Measurements from ENCODE around the gene CLTC.

CLTC gene

DNA sequence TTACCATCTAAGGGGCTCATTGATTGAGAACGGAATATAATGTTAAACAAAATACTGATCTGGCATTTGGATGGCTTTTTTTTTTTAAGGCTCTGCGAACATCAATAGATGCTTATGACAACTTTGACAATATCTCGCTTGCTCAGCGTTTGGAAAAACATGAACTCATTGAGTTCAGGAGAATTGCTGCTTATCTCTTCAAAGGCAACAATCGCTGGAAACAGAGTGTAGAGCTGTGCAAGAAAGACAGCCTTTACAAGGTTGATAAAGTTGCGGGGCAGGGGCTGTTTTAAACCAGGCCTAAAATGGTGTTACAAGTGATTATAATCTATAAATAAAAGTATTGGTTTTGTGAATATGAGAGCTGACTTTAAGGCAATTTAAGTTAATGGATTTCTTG is 65.3 kb downstream of the CLTC start:
- no peak for DNase-seq (ENCODE audit: low read depth)

- DNase-seq (ENCODE audit: low read depth): peak; percentile 35
Observed at GRCh38 chr17:59688008-59688407, 68.3 kb downstream of the CLTC start.

GRCh38 chr17:59688496-59688895 is 68.8 kb downstream of the CLTC start:
- DNase-seq (ENCODE audit: low read depth): no peak

- DNase-seq (ENCODE audit: low read depth): no peak
Observed at GRCh38 chr17:59693582-59693981, 73.9 kb downstream of the CLTC start.

GRCh38 chr17:59694344-59694743 is 74.6 kb downstream of the CLTC start:
- DNase-seq (ENCODE audit: low read depth): no peak

DNA sequence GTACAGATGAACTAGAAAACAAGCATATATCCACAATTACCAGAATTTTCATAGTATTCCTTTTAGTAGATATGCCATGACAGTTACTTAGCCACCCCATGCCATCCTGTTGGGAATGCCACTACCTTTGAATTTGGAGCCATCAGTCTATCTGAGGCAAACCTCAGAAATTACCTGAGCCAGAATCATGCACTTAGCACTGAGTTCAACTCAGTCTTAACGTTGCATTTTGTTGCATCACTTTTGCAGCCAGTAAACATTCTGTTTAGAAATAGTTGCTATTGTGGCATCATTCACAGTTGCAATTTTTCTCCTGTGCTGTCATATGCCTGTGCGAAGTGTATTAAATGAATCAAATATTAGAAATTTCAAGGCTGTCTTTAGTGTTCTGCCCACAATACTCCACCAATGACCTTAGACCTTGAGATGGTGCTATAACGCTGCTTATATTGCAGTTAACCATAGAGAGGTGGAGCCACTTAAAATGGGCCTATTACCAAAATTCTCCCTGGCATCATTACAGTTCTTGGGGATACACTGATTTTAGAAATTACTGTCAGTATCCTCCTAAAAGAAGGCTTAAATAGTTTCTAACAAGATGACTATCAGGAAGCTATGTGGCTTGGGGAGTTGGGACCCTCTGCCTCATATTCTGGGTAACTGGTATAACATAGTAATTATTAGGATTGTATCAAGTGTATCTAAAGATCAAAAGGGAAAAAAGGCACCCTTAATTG is 76.4 kb downstream of the CLTC start:
- DNase-seq (ENCODE audit: low read depth): peak; percentile 34

- no peak for DNase-seq (ENCODE audit: low read depth)
Observed at GRCh38 chr17:59696682-59697277, 77.1 kb downstream of the CLTC start.

- DNase-seq (ENCODE audit: low read depth): no peak
Observed at GRCh38 chr17:59698143-59698542, 78.4 kb downstream of the CLTC start.

GRCh38 chr17:59699218-59699617 is 79.5 kb downstream of the CLTC start:
- no peak for DNase-seq (ENCODE audit: low read depth)

DNA sequence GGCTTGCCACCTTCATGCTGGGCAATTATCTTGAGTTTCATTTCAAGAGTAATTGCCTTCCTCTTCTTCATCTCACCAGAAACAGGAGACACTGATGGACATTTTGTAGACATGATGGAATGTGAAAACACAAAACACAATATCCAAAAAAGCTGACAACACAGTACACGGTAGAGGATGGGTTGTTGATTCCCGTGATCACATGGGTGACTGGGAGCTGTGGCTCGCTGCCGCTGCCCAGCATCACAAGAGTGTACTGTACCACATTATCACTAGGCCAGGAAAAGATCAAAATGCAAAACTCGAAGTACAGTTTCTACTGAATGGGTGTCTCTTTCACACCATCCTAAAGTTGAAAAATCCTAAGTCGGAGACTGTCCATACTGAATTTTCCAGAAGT is 80.1 kb downstream of the CLTC start:
- DNase-seq (ENCODE audit: low read depth): no peak

DNA sequence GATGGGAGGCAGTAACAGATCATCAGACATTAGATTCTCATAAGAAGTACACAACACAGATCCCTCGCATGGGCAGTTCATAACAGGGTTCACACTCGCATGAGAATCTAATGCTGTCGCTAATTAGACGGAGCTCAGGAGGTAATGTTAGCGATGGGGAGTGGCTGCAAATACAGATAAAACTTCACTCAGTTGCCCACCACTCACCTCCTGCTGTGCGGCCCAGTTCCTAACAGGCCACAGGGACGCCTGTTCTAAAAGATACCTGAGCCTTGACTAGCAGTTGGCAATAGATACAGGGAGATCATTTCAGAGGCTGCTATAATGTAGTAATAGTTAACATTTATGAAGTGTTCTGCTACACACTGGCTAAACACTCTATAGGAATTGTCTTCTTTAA is 82.6 kb downstream of the CLTC start:
- DNase-seq (ENCODE audit: low read depth): no peak

- peak; percentile 100 for DNase-seq (ENCODE audit: low read depth)
Observed at GRCh38 chr17:59707149-59707970, 87.7 kb downstream of the CLTC start, which contains the start of the genes PTRH2 and VMP1. Gene PTRH2, minus strand, starts transcription at chr17:59707430. Its CDS starts 9,452 bp downstream, at chr17:59697978. Gene VMP1, plus strand, starts transcription at chr17:59707654. Its CDS starts 23,793 bp downstream, at chr17:59731447.

DNA sequence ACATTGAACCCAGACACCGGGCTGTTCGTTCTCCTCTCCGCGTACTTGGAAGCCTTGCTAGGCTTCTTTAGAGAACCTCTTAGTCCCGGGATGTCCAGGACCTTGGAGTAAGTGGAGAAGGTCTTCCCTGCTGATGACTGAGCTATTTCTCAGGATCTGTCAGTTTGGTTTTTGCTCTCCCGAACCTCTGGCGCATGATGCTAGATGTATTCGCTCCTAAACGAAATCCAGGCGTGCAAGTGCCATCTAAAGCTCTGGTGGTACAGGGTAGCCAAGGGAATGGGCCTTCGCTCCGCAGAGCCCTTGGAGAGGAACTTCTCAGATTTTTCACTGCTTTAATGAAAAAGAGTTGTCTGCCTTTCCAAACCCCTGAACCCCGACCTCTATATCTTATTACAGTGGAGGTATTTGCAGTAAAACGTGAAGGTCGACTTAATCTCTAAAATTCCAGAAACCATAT is 88.3 kb downstream of the CLTC start:
- peak; percentile 33 for DNase-seq (ENCODE audit: low read depth)

- no peak for DNase-seq (ENCODE audit: low read depth)
Observed at GRCh38 chr17:59711936-59712335, 92.2 kb downstream of the CLTC start.

- no peak for DNase-seq (ENCODE audit: low read depth)
Observed at GRCh38 chr17:59712862-59713261, 93.2 kb downstream of the CLTC start.

DNA sequence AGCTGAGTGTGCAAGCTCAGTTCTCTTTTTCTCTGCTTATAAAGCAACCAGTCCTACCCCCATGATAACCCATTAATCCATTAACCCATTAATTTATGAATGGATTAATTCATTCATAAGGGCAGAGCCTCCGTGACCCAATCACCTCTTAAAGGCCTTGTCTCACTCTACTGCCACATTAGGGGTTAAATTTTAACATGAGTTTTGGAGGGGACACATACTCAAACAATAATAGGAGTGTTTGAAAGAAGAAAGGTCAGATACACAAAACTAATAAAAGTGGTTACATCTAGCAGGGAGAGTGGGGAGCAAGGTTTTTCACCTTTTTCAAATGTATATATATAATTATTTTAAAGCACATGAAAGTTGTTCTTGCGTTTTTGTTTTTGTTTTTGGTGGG is 94.6 kb downstream of the CLTC start:
- no peak for DNase-seq (ENCODE audit: low read depth)

- no peak for DNase-seq (ENCODE audit: low read depth)
Observed at GRCh38 chr17:59716427-59716826, 96.7 kb downstream of the CLTC start.

DNA sequence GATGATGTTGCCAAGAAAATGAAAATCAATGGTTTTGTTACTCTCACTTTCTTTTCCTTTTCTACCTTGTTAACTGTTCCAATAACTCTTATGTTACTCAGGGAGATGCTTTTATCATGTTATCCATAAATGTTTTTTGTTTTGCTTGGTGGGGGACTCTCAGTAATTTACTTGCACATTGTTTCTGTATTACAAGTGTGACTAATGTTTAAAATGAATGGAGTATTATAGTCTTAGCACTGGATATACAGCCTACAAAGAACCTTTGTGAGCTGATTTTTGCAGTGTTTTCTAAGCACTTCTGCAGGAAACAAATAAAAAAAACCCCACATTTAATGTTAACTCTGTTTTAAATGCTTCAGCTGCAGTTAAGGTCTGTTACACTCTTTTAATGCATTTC is 99.8 kb downstream of the CLTC start:
- no peak for DNase-seq (ENCODE audit: low read depth)

DNA sequence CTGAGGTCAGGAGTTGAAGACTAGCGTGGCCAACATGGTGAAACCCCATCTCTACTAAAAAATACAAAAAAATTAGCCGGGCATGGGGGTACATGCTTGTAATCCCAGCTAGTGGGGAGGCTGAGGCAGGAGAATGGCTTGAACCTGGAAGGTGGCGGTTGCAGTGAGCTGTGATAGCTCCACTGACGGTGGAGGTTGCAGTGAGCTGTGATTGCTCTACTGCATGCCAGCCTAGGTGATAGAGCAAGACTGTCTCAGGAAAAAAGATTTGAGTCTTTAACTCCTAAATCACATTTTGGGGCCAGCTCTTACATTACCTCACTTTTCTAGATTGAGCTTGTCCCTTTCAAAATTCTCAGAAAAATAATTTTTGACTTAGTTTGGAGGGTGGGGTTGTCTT is 102.9 kb downstream of the CLTC start:
- DNase-seq (ENCODE audit: low read depth): no peak

GRCh38 chr17:59723041-59723440 is 103.3 kb downstream of the CLTC start:
- DNase-seq (ENCODE audit: low read depth): no peak

GRCh38 chr17:59723607-59724006 is 103.9 kb downstream of the CLTC start:
- DNase-seq (ENCODE audit: low read depth): no peak

DNA sequence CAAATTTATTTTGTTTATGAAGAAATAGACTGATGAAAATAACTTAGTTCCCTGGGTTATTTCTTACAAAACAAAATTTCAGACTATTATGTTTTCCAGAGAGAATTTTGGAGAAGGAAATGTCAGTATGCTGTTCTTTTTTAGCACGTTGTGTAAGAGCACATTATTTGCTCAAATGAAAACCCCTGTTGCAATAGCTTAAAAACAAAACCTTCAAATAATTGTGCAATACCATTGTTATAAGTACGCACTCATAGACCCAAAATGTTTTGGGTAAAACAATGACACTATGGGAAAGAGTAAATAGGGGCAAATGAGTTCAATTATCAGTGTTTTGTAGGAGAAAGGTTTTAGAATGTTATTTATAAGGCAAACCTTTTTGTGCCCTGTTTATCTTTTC is 106.0 kb downstream of the CLTC start:
- peak; percentile 33 for DNase-seq (ENCODE audit: low read depth)

Measured in amniotic epithelial cell (primary cell).